NCI-H2171 (cell line): ENCODE measurements around the gene SDHB.

Experiments
- DNase-seq: peaks from one replicate; lab custom pipeline; 2025; lab: John Stamatoyannopoulos, UW

The SDHB gene

GRCh38 chr1:16969057-16969611, 84.7 kb downstream of the SDHB start:
- no peak for DNase-seq
